HG02763 (cell line): ENCODE data around the gene OR4K15.
"Not testable (repeated sequence)": the region's sequence is repeated elsewhere in the genome, so short reads cannot be mapped to it uniquely, and the experiment has no call there.

Experiments
- ATAC-seq: cut with Tn5 transposase; IDR thresholded peaks from one replicate; pipeline ENCODE4 v1.9.1; 2021; ENCODE audit warnings: mild to moderate bottlenecking, moderate library complexity; ENCODE audit not compliant: unreplicated experiment

The OR4K15 gene, protein sequence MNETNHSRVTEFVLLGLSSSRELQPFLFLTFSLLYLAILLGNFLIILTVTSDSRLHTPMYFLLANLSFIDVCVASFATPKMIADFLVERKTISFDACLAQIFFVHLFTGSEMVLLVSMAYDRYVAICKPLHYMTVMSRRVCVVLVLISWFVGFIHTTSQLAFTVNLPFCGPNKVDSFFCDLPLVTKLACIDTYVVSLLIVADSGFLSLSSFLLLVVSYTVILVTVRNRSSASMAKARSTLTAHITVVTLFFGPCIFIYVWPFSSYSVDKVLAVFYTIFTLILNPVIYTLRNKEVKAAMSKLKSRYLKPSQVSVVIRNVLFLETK

GRCh38 chr14:19975291-19975690, at the start of gene OR4K15:
Gene OR4K15 (plus strand): TSS chr14:19975591. CDS start chr14:19975591, 0 bp downstream.
- no peak for ATAC-seq

- no peak for ATAC-seq
These were observed 44.8 kb upstream of the OR4K15 start, which contains the start of gene OR4K1 for GRCh38 chr14:19930617-19931016. Gene OR4K1 (plus strand): TSS chr14:19930917. CDS start chr14:19935667, 4,750 bp downstream.

- ATAC-seq = no peak
These were observed 33.7 kb upstream of the OR4K15 start for GRCh38 chr14:19941668-19942067.

GRCh38 chr14:19947413-19948090, 27.8 kb upstream of the OR4K15 start:
- ATAC-seq = no peak

- ATAC-seq = no peak
These were observed 26.2 kb upstream of the OR4K15 start for GRCh38 chr14:19949218-19949617.

GRCh38 chr14:19969735-19970134, 5.7 kb upstream of the OR4K15 start:
- not testable (repeated sequence) for ATAC-seq

- ATAC-seq = no peak
These were observed 547 bp upstream of the OR4K15 start for GRCh38 chr14:19974844-19975243.

GRCh38 chr14:19993438-19993837, 18.0 kb downstream of the OR4K15 start:
- no peak for ATAC-seq

GRCh38 chr14:20001863-20002262, 26.5 kb downstream of the OR4K15 start, which contains the start of gene OR4Q2:
Gene OR4Q2 (plus strand): TSS chr14:20002163.
- no peak for ATAC-seq

- no peak for ATAC-seq
These were observed 26.9 kb downstream of the OR4K15 start for GRCh38 chr14:20002319-20002718.

- no peak for ATAC-seq
These were observed 32.8 kb downstream of the OR4K15 start for GRCh38 chr14:20008156-20008555.

- no peak for ATAC-seq
These were observed 44.0 kb downstream of the OR4K15 start, which contains the start of gene OR4K14 for GRCh38 chr14:20019257-20019865. Gene OR4K14 (minus strand): TSS chr14:20019307. CDS start chr14:20015193, 4,114 bp downstream.
